Body of pancreas (tissue), 4 donors: ENCODE results near the gene GIGYF1. TPM values are rescaled to one million over a fixed set of nuclear protein-coding genes. Genes with fewer than 3 reads are reported as not detected.
"Not testable (repeated sequence)": the region's sequence is repeated elsewhere in the genome, so short reads cannot be mapped to it uniquely, and the experiment has no call there.

Experiments
- ATAC-seq: fragments of 150-250 bp; one replicate; pipeline ENCODE4 v1.9.1; 2016
- DNase-seq, 4 donors: peaks; one replicate each; pipeline ENCODE4 v3.0.0-alpha.2; 2019
- H3K27ac ChIP-seq, 4 donors: fragments of 200-600 bp; sonication (generic); 1 replicate in 3 of 4; 2 replicates in 1 of 4; pipeline versions ENCODE4 v1.5.1 to v1.6.1; 2016 to 2019; ENCODE audit warnings: mild to moderate bottlenecking in 1 of 4, mixed read lengths in 1 of 4, moderate library complexity in 1 of 4
- H3K27me3 ChIP-seq, 2 donors: fragments of 200-600 bp; sonication (generic); one replicate each; pipeline ENCODE4 v1.6.0; 2016; ENCODE audit warnings: mild to moderate bottlenecking in 1 of 2
- H3K36me3 ChIP-seq, 2 donors: fragments of 200-600 bp; sonication (generic); replicated peaks in 1 of 2; 2 replicates each; pipeline ENCODE4 v1.5.1; 2016; ENCODE audit warnings: low read depth in 2 of 2; ENCODE audit not compliant: insufficient read depth in 1 of 2
- H3K4me1 ChIP-seq: fragments of 200-600 bp; sonication (generic); one replicate; pipeline ENCODE4 v1.6.0; 2016
- H3K4me3 ChIP-seq, 2 donors: fragments of 200-600 bp; sonication (generic); 1 replicate in 1 of 2; 2 replicates in 1 of 2; pipeline ENCODE4 v1.5.1; 2016 to 2019
- H3K9me3 ChIP-seq, 3 donors: fragments of 200-600 bp; sonication (generic); 1 replicate in 2 of 3; 2 replicates in 1 of 3; pipeline ENCODE4 v1.5.1; 2016
- POLR2A ChIP-seq, 3 donors: fragments of 450-650 bp; IDR thresholded peaks; one replicate each; pipeline ENCODE4 v1.6.1; 2016; ENCODE audit warnings: antibody characterized with exemption in 3 of 3, mild to moderate bottlenecking in 2 of 3
- WGBS, 2 donors: methylation state at CpG; one replicate each; pipeline ENCODE4 v1.1.5; 2017; 5-methylcytosine and 5-hydroxymethylcytosine counted together
- intact Hi-C: fragments of 100-400 bp; cut with DNase I; formaldehyde crosslinking; loops from one replicate; pipeline ENCODE4 v1.15.1; 2023
- total RNA-seq, 2 donors: library from RNA; depleted of rRNA; stranded (reverse); fragments of >200 nt; gene quantifications; one replicate each; pipeline ENCODE4 v1.1.0, GENCODE V29; 2016
- TF ChIP-seq, protein P1 (sequence below), 7 experiments: fragments of 450-650 bp in 4 of 7; fragments of 200-600 bp in 3 of 7; sonication (generic) in 3 of 7; IDR thresholded peaks; one replicate each; pipeline ENCODE4 v1.5.1; 2016 to 2019; ENCODE audit warnings: antibody characterized with exemption in 7 of 7

The GIGYF1 gene
- total RNA-seq, 2 donors from 2014 or later: 25.2 to 49.4 TPM

DNA sequence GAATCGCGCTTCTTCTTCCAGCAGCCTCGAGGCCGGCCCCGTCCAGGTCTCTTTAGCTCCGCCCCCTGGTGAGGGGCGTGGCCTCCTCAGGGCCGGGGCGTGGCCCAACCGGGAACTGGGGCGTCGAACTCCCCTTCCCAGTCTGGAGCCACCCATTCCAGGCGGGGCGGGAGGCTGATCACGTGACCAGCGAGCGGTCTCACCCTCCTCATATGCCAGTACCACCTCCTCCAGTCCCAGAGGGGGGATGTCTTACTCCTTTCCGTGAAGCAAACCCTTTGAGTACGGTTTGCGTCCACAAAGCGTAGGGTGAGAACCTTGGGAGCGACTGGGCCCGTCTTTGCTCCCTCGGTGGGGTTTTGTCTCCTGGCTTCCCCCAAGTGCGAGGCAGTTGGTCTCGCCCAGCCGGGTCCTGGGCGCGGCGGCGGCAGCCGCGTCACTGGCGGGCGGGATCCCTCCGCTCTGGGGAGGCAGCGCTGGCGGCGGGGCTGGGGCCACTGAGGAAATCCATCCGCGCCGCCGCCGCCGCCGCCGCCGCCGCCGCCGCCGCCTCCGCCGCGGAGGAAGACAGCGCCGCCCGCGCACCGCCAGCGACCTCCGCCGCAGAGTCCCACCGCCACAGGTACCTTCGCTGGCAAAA, 20.6 kb downstream of the GIGYF1 start, which contains the start of gene GNB2:
Gene GNB2, plus strand, starts transcription at position 439 of the 640 bp plus-strand sequence. CDS start 2,526 bp downstream, outside the sequence.
- peaks cover 14% of the 10 kb centered on the region for H3K4me1 ChIP-seq
- no peaks in the 10 kb centered on the region for H3K9me3 ChIP-seq
- intact Hi-C loops: no loop called here
- ATAC-seq (peak; percentile 90), DNase-seq (peak; percentile 99)
- no peaks in the 10 kb centered on the region for H3K27me3 ChIP-seq
- peak within 1 kb of the TSS; percentile 88 to 96 for H3K4me3 ChIP-seq
- peak within 1 kb of the TSS; percentile 94 to 98 (median 96) for H3K27ac ChIP-seq
- peak; percentile 66 to 70 (median 66) for TF ChIP-seq POLR2A (IDR thresholded peaks at IDR 0.05)
- TF ChIP-seq, protein P1, sequence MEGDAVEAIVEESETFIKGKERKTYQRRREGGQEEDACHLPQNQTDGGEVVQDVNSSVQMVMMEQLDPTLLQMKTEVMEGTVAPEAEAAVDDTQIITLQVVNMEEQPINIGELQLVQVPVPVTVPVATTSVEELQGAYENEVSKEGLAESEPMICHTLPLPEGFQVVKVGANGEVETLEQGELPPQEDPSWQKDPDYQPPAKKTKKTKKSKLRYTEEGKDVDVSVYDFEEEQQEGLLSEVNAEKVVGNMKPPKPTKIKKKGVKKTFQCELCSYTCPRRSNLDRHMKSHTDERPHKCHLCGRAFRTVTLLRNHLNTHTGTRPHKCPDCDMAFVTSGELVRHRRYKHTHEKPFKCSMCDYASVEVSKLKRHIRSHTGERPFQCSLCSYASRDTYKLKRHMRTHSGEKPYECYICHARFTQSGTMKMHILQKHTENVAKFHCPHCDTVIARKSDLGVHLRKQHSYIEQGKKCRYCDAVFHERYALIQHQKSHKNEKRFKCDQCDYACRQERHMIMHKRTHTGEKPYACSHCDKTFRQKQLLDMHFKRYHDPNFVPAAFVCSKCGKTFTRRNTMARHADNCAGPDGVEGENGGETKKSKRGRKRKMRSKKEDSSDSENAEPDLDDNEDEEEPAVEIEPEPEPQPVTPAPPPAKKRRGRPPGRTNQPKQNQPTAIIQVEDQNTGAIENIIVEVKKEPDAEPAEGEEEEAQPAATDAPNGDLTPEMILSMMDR (IDR thresholded peaks at IDR 0.05): peak in 3 of 7 experiments; percentile 6 to 9 (median 7)
- 0% methylated on average over 16 to 64 of the region's 65 CpGs for WGBS, 2 donors
- H3K36me3 ChIP-seq: peaks cover 10 to 11% of the 10 kb centered on the region in 2 donors

DNA sequence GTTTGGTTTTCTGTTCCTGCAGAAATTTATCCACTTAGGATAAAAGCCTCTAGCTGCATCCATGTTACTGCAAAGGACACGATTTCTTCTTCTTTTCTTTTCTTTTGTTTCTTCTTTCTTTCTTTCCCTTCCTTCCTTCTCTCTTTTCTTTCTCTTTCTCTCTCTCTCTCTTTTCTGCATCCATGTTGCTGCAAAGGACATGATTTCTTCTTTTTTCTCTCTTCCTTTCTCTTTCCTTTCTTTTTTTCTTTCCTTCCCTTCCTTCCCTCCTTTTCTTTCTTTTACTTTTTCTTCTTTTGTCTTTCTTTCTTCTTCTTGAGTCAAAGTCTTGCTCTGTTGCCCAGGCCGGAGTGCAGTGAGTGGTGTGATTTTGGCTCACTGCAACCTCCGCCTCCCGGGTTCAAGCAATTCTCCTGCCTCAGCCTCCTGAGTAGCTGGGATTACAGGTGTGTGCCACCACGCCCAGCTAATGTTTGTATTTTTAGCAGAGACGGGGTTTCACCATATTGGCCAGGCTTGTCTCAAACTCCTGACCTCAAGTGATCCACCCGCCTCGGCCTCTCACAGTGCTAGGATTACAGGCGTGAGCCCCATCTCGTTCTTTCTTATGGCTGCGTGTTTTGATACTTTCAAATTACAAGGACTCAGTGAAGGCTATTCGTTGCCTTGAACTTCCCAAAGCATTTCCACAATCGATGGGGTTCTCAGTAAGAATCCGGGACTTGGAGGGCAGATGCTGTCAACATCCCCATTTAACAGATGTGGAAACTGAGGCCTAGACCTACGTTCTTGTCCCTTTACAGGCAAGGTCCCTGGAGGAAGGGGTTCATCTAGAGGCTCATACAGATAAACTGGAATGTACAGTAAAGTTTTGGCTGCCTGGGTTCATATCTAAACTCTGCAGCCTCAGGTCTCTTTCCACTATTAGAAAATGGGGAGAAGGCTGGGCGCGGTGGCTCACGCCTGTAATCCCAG, 22.4 kb downstream of the GIGYF1 start:
- ATAC-seq (no peak), DNase-seq (no peak)
- no peaks in the 10 kb centered on the region for H3K27me3 ChIP-seq
- peaks cover 14% of the 10 kb centered on the region for H3K4me1 ChIP-seq
- no peak overlapping the region for H3K4me3 ChIP-seq
- TF ChIP-seq POLR2A (IDR thresholded peaks at IDR 0.05): no peak
- TF ChIP-seq, protein P1 (IDR thresholded peaks at IDR 0.05): no peak
- 89 to 93% methylated on average over 16 to 18 of the region's 18 CpGs for WGBS, 2 donors
- H3K36me3 ChIP-seq: no peaks in the 10 kb centered on the region
- no peaks in the 10 kb centered on the region for H3K9me3 ChIP-seq
- H3K27ac ChIP-seq: no peak overlapping the region
- intact Hi-C loops: no loop called here

DNA sequence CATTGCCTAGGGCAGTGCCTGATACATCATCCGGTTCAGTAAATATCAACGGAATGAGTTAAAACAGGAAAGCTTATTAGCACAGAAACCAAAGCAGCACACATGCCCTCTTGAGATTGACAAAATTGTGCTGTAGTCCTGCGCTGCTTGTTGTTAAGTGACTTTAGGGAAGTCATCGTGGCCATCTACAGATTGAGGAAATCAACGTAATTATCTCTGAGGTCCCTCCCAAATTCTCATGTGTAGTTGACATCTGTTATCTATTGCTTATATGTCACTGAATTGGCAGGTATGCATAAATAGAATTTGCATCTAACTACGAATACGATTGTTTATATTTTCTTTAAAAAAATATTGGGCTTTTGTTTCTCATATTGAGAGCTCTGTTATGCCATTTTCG, 24.0 kb downstream of the GIGYF1 start:
- Histone ChIP-seq H3K4me1 (peaks cover 6% of the 10 kb centered on the region), H3K9me3 (no peaks in the 10 kb centered on the region), H3K27me3 (no peaks in the 10 kb centered on the region), H3K4me3 (no peak overlapping the region), H3K36me3 (no peaks in the 10 kb centered on the region), H3K27ac (no peak overlapping the region)
- intact Hi-C loops: no loop called here
- 59% methylated on average over 8 of the region's 8 CpGs for WGBS, 2 donors
- no peak for TF ChIP-seq POLR2A (IDR thresholded peaks at IDR 0.05)
- TF ChIP-seq, protein P1 (IDR thresholded peaks at IDR 0.05): no peak
- DNase-seq: no peak
- no peak for ATAC-seq

DNA sequence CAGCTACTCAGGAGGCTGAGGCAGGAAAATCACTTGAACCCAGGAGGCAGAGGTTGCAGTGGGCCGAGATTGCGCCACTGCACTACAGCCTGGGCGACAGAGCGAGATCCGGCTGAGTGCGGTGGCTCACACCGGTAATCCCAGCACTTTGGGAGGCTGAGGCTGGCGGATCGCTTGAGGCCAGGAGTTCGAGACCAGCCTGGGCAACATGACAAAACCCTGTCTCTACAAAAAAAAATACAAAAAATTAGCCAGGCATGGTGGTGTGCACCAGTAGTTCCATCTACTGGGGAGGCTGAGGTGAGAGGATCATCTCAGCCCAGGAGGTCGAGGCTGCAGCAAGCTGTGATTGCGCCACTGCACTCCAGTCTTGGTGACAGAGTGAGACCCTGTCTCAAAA, 24.9 kb downstream of the GIGYF1 start:
- ATAC-seq: not testable (repeated sequence)
- 88 to 93% methylated on average over 10 to 12 of the region's 12 CpGs for WGBS, 2 donors

DNA sequence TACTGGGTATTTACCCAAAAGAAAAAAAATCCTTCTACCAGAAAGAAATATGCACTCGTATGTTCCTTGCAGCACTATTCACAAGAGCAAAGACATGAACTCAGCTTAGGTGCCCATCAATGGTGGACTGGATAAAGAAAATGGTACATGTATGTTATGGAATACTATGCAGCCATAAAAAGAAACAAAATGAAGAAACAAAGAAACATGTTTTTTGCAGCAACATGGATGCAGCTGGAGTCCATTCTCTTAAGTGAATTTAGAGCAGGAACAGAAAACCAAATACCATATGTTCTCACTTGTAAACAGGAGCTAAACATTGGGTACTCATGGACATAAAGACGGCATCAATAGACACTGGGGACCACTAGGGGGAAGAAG, 26.0 kb downstream of the GIGYF1 start:
- H3K36me3 ChIP-seq: no peaks in the 10 kb centered on the region
- H3K27ac ChIP-seq: no peak overlapping the region
- intact Hi-C loops: no loop called here
- no peak for TF ChIP-seq POLR2A (IDR thresholded peaks at IDR 0.05)
- TF ChIP-seq, protein P1 (IDR thresholded peaks at IDR 0.05): no peak
- ATAC-seq (no peak), DNase-seq (no peak)
- 72 to 80% methylated on average over 2 of the region's 2 CpGs for WGBS, 2 donors
- peaks cover 5% of the 10 kb centered on the region for H3K4me1 ChIP-seq
- H3K27me3 ChIP-seq: no peaks in the 10 kb centered on the region
- no peaks in the 10 kb centered on the region for H3K9me3 ChIP-seq
- no peak overlapping the region for H3K4me3 ChIP-seq

More for the DNA sequence above, 24.9 kb downstream of the GIGYF1 start:
- H3K4me3 ChIP-seq, H3K27me3 ChIP-seq, H3K9me3 ChIP-seq, H3K36me3 ChIP-seq, H3K27ac ChIP-seq, DNase-seq, H3K4me1 ChIP-seq, intact Hi-C loops: not testable (repeated sequence)
